Neural cell (in vitro differentiated cells): ENCODE data around the gene RGS17. TPM values are rescaled to one million over a fixed set of nuclear protein-coding genes. Genes with fewer than 3 reads are reported as not detected.

Experiments
- H2AFZ ChIP-seq: fragments of 200-600, 300-800 bp; sonication (generic), shearing (Covaris generic); 2 replicates; pipeline ENCODE4 v1.6.0; 2014; ENCODE audit warnings: low read depth, mild to moderate bottlenecking, antibody characterized with exemption, low read length, moderate library complexity
- H3F3A ChIP-seq: fragments of 200-600 bp; shearing (Covaris generic); 2 replicates; pipeline ENCODE4 v1.6.1; 2016; ENCODE audit warnings: mild to moderate bottlenecking, moderate library complexity, mixed read lengths, antibody characterized with exemption, low read length; ENCODE audit not compliant: insufficient read depth, poor library complexity, severe bottlenecking
- H3K27ac ChIP-seq: fragments of 200-600, 300-800 bp; sonication (generic), shearing (Covaris generic); 2 replicates; pipeline ENCODE4 v1.5.1; 2014; ENCODE audit warnings: mild to moderate bottlenecking, low read length, moderate library complexity
- H3K27me3 ChIP-seq: fragments of 300-800, 200-600 bp; sonication (generic), shearing (Covaris generic); 2 replicates; pipeline ENCODE4 v1.6.0; 2014; ENCODE audit warnings: mild to moderate bottlenecking, low read depth, low read length, moderate library complexity; ENCODE audit not compliant: insufficient read depth
- H3K36me3 ChIP-seq: fragments of 300-800, 200-600 bp; sonication (generic), shearing (Covaris generic); 2 replicates; pipeline ENCODE4 v1.5.1; 2014; ENCODE audit warnings: mild to moderate bottlenecking, antibody characterized with exemption, low read length, moderate library complexity; ENCODE audit not compliant: insufficient read depth
- H3K4me2 ChIP-seq: fragments of 300-800, 200-600 bp; sonication (generic), shearing (Covaris generic); 2 replicates; pipeline ENCODE4 v1.6.0; 2014; ENCODE audit warnings: mild to moderate bottlenecking, low read length
- H3K4me3 ChIP-seq: fragments of 300-800, 200-600 bp; sonication (generic), shearing (Covaris generic); 2 replicates; pipeline ENCODE4 v1.5.1; 2014; ENCODE audit warnings: mild to moderate bottlenecking, low read length, moderate library complexity
- H3K79me2 ChIP-seq: fragments of 200-600 bp; shearing (Covaris generic); replicated peaks from 2 replicates; pipeline ENCODE4 v1.6.0; 2014; ENCODE audit warnings: mild to moderate bottlenecking, low read length, moderate library complexity; ENCODE audit not compliant: insufficient read depth
- H3K9ac ChIP-seq: fragments of 300-800, 200-600 bp; sonication (generic), shearing (Covaris generic); 2 replicates; pipeline ENCODE4 v1.6.1; 2016; ENCODE audit warnings: mild to moderate bottlenecking, low read length, mixed read lengths
- H3K9me2 ChIP-seq: fragments of 200-600 bp; shearing (Covaris generic); 2 replicates; pipeline ENCODE4 v1.6.1; 2016; ENCODE audit warnings: mild to moderate bottlenecking, low read length, mixed read lengths; ENCODE audit not compliant: insufficient read depth
- H3K9me3 ChIP-seq: fragments of 200-600, 300-800 bp; sonication (generic), shearing (Covaris generic); 2 replicates; pipeline ENCODE4 v1.6.1; 2016; ENCODE audit warnings: mild to moderate bottlenecking, mixed run types, low read length, moderate library complexity, mixed read lengths
- H4K20me1 ChIP-seq: fragments of 200-600 bp; shearing (Covaris generic); 2 replicates; pipeline ENCODE4 v1.6.1; 2016; ENCODE audit warnings: mild to moderate bottlenecking, mixed run types; ENCODE audit not compliant: insufficient read depth
- EP300 ChIP-seq: fragments of 450-650 bp; conservative IDR thresholded peaks from 2 replicates; pipeline ENCODE4 v1.6.1; 2014; ENCODE audit warnings: antibody characterized with exemption, mild to moderate bottlenecking, moderate library complexity; ENCODE audit not compliant: poor library complexity, severe bottlenecking
- EZH2 ChIP-seq: fragments of 200-600, 300-800 bp; shearing (Covaris generic), sonication (generic); IDR thresholded peaks from 2 replicates; pipeline ENCODE4 v1.6.1; 2014; ENCODE audit warnings: antibody characterized with exemption, low read length, borderline replicate concordance, mild to moderate bottlenecking; ENCODE audit not compliant: insufficient read depth, poor library complexity, severe bottlenecking
- MXI1 ChIP-seq: fragments of 450-650 bp; conservative IDR thresholded peaks from 2 replicates; pipeline ENCODE4 v1.6.1; 2014; ENCODE audit warnings: antibody characterized with exemption, mild to moderate bottlenecking; ENCODE audit not compliant: poor library complexity, severe bottlenecking
- POLR2AphosphoS5 ChIP-seq: IDR thresholded peaks from 2 replicates; pipeline ENCODE4 v1.6.1; 2012
- RAD21 ChIP-seq: fragments of 450-650 bp; conservative IDR thresholded peaks from 2 replicates; pipeline ENCODE4 v1.6.1; 2014; ENCODE audit warnings: antibody characterized with exemption, mild to moderate bottlenecking, moderate library complexity
- SMC3 ChIP-seq: fragments of 450-650 bp; conservative IDR thresholded peaks from 2 replicates; pipeline ENCODE4 v1.6.1; 2014; ENCODE audit warnings: antibody characterized with exemption, mild to moderate bottlenecking, moderate library complexity; ENCODE audit not compliant: poor library complexity
- TAF1 ChIP-seq: IDR thresholded peaks from 2 replicates; pipeline ENCODE4 v1.6.1; 2012; ENCODE audit warnings: low read depth
- polyA plus RNA-seq: library from polyadenylated mRNA; depleted of rRNA; stranded (reverse); fragments of >200 nt; gene quantifications from 2 replicates; pipeline ENCODE4 v1.2.3, GENCODE V29; 2014
- TF ChIP-seq, protein P1 (sequence below): IDR thresholded peaks from 2 replicates; pipeline ENCODE4 v1.6.1; 2012; ENCODE audit warnings: borderline replicate concordance
- TF ChIP-seq, protein P2 (sequence below): fragments of 450-650 bp; IDR thresholded peaks from 2 replicates; pipeline ENCODE4 v1.5.1; 2014; ENCODE audit warnings: antibody characterized with exemption, mild to moderate bottlenecking, moderate library complexity; ENCODE audit not compliant: poor library complexity, severe bottlenecking

Gene RGS17
- polyA plus RNA-seq, 1 donor from 2014 or later: 44.9 TPM

DNA sequence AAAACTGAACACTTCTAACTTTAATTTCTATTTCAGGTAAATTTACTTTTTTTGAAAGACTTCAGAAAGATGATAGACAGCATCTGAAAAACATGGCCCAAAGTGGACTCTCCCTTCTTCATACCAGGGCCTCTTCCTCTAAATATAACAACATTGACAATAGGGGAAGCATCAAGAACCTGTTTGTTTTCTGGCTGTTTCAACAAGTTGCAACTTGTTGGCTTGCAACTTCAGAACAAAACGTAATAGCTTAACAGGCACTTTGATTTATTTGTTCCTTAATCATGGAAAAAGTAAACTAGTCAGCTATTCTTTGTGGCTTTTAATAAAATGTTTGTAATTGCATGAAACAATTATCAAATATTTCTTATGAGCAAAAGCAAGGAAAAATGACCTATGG lies 34.3 kb downstream of the RGS17 start:
- Histone ChIP-seq H3K9me3 (no peaks in the 10 kb centered on the region), H3K9me2 (no peaks in the 10 kb centered on the region), H3K4me2 (no peak overlapping the region), H2AFZ (no peak overlapping the region), H3K4me3 (no peak overlapping the region), H4K20me1 (no peaks in the 10 kb centered on the region), H3K9ac (no peak overlapping the region), H3K27ac (no peak overlapping the region), H3K79me2 (no peaks in the 10 kb centered on the region), H3K27me3 (no peaks in the 10 kb centered on the region), H3K36me3 (no peaks in the 10 kb centered on the region), H3F3A (no peaks in the 10 kb centered on the region)
- no peak for TF ChIP-seq MXI1
- TF ChIP-seq, protein P1, sequence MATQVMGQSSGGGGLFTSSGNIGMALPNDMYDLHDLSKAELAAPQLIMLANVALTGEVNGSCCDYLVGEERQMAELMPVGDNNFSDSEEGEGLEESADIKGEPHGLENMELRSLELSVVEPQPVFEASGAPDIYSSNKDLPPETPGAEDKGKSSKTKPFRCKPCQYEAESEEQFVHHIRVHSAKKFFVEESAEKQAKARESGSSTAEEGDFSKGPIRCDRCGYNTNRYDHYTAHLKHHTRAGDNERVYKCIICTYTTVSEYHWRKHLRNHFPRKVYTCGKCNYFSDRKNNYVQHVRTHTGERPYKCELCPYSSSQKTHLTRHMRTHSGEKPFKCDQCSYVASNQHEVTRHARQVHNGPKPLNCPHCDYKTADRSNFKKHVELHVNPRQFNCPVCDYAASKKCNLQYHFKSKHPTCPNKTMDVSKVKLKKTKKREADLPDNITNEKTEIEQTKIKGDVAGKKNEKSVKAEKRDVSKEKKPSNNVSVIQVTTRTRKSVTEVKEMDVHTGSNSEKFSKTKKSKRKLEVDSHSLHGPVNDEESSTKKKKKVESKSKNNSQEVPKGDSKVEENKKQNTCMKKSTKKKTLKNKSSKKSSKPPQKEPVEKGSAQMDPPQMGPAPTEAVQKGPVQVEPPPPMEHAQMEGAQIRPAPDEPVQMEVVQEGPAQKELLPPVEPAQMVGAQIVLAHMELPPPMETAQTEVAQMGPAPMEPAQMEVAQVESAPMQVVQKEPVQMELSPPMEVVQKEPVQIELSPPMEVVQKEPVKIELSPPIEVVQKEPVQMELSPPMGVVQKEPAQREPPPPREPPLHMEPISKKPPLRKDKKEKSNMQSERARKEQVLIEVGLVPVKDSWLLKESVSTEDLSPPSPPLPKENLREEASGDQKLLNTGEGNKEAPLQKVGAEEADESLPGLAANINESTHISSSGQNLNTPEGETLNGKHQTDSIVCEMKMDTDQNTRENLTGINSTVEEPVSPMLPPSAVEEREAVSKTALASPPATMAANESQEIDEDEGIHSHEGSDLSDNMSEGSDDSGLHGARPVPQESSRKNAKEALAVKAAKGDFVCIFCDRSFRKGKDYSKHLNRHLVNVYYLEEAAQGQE: no peak
- no peak for TF ChIP-seq SMC3
- TF ChIP-seq EP300: no peak
- no peak for TF ChIP-seq EZH2
- TF ChIP-seq TAF1: no peak
- TF ChIP-seq RAD21: no peak
- TF ChIP-seq, protein P2, sequence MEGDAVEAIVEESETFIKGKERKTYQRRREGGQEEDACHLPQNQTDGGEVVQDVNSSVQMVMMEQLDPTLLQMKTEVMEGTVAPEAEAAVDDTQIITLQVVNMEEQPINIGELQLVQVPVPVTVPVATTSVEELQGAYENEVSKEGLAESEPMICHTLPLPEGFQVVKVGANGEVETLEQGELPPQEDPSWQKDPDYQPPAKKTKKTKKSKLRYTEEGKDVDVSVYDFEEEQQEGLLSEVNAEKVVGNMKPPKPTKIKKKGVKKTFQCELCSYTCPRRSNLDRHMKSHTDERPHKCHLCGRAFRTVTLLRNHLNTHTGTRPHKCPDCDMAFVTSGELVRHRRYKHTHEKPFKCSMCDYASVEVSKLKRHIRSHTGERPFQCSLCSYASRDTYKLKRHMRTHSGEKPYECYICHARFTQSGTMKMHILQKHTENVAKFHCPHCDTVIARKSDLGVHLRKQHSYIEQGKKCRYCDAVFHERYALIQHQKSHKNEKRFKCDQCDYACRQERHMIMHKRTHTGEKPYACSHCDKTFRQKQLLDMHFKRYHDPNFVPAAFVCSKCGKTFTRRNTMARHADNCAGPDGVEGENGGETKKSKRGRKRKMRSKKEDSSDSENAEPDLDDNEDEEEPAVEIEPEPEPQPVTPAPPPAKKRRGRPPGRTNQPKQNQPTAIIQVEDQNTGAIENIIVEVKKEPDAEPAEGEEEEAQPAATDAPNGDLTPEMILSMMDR: no peak
- TF ChIP-seq POLR2AphosphoS5: no peak

DNA sequence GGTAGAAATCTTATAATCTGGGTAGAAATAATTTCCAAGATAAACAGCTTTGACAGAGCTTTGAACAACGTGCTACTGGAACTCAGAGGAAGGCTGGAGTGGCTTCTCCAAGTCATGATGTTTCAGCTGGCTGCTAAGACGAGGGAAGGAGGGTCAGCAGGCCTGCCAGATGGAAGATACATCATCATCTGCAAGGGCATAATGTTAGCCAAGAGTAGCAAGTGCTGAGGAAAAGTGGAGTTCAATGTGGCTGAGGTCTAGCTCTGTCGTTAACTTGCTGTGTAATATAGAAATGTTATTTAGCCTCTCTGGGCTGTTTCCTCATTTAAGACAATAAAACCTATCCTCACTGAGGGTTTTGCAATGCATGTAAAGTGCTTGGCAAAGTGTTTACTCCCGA lies 35.1 kb downstream of the RGS17 start:
- Histone ChIP-seq H3K27me3 (no peaks in the 10 kb centered on the region), H3F3A (no peaks in the 10 kb centered on the region), H3K4me2 (no peak overlapping the region), H3K9me2 (no peaks in the 10 kb centered on the region), H4K20me1 (no peaks in the 10 kb centered on the region), H3K79me2 (no peaks in the 10 kb centered on the region), H3K4me3 (no peak overlapping the region), H2AFZ (no peak overlapping the region), H3K9me3 (no peaks in the 10 kb centered on the region), H3K27ac (no peak overlapping the region), H3K9ac (no peak overlapping the region), H3K36me3 (no peaks in the 10 kb centered on the region)
- TF ChIP-seq, protein P1: no peak
- TF ChIP-seq, protein P2: no peak
- no peak for TF ChIP-seq EZH2
- no peak for TF ChIP-seq RAD21
- TF ChIP-seq SMC3: no peak
- TF ChIP-seq POLR2AphosphoS5: no peak
- TF ChIP-seq MXI1: no peak
- no peak for TF ChIP-seq EP300
- no peak for TF ChIP-seq TAF1
